SH-SY5Y (cell line): ENCODE results near the gene ROBO1.

Experiments
- GATA2 ChIP-seq: IDR thresholded peaks from 2 replicates; pipeline ENCODE4 v1.6.1; 2011; ENCODE audit warnings: mild to moderate bottlenecking, low read depth, low read length
- GATA3 ChIP-seq: IDR thresholded peaks from 2 replicates; pipeline ENCODE4 v1.6.1; 2011; ENCODE audit warnings: low read depth, mild to moderate bottlenecking, low read length, moderate library complexity

- TF ChIP-seq GATA2 (no peak), GATA3 (no peak)
Observed at GRCh38 chr3:78847603-78848002, 920.2 kb downstream of the ROBO1 start.
